BJ (cell line): ENCODE data around the gene PPP1R16B. TPM values are rescaled to one million over a fixed set of nuclear protein-coding genes. Genes with fewer than 3 reads are reported as not detected.

Source experiments
- CTCF ChIA-PET: fragments of 350-600 bp; formaldehyde crosslinking; extraction: SDS; loops from one replicate; lab custom pipeline; 2021; ENCODE audit warnings: antibody characterized with exemption, inconsistent platforms; lab: Yijun Ruan, JAX
- POLR2A ChIA-PET: fragments of 300-600 bp; sonication (Branson Sonifier 250); formaldehyde crosslinking; extraction: SDS; loops from one replicate; lab custom pipeline; 2021; ENCODE audit warnings: antibody characterized with exemption; lab: Charles Lee
- DNase-seq: peaks from one replicate; pipeline ENCODE4 v3.0.0-alpha.2; 2011; ENCODE audit warnings: low read depth
- H3K27me3 ChIP-seq: 2 replicates; pipeline ENCODE4 v1.6.0; 2011; ENCODE audit warnings: low read length; ENCODE audit not compliant: control insufficient read depth, insufficient read depth
- H3K36me3 ChIP-seq: 2 replicates; pipeline ENCODE4 v1.5.1; 2011; ENCODE audit warnings: low read length; ENCODE audit not compliant: control insufficient read depth, insufficient read depth
- H3K4me3 ChIP-seq: 2 replicates; pipeline ENCODE4 v1.5.1; 2011; ENCODE audit warnings: low read depth, mild to moderate bottlenecking, control low read depth, low read length
- polyA plus RNA-seq: library from polyadenylated mRNA; depleted of rRNA; stranded (reverse); fragments of >200 nt; gene quantifications from 2 replicates; pipeline ENCODE4 v1.2.3, GENCODE V29; 2011
- TF ChIP-seq, protein P1 (sequence below): IDR thresholded peaks from 2 replicates; pipeline ENCODE4 v1.5.1; 2011; ENCODE audit warnings: low read depth, mild to moderate bottlenecking, control low read depth, inconsistent platforms, low read length, moderate library complexity; ENCODE audit not compliant: insufficient read depth

PPP1R16B gene
- polyA plus RNA-seq, 1 experiment = not detected

DNA sequence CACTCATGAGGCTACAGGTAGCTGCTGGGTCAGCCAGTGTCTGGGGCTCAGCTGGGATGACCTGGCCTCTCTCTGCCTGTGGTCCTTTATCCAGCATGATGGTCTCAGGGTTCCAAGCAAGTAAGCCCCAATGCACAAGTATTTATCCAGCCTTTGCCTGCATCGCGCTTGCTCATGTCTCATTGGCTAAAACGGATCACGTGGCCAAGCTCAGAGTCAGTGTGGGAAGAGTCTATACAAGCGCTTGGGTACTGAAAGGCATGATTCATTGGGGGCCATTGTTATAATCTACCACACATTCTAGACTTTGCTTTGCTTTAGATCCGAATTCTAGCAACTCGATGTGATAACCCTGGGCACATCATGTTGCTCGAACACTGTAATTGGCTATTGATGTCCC, 48.3 kb downstream of the PPP1R16B start:
- CTCF ChIA-PET = interaction anchor here (1.3 kb wide), 1 partner anchor 41 kb away, joined by 3 read pairs; no protein-coding TSS in a partner anchor
- POLR2A ChIA-PET = no interaction called here

DNA sequence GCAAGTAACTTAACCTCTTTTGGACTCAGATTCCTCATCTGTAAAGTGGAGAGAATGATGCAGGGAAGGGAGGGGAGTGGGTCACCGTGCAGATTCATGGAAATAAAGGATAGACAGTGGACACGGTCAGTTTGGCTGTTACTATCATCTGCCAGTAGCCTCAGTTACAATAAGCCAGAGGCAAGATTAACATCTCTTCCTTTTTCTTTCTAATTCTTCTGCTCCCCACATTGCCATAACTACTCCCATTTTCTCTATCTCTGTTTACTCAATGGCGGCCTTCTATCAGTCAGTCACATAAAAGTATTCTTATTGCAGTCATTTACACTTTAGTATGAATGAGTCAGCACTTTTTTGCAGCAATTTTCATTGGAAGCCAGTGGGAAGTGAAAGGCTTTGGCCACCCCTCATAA, 49.2 kb downstream of the PPP1R16B start:
- H3K4me3 ChIP-seq = no peak overlapping the region
- DNase-seq = no peak
- ChIA-PET CTCF (no interaction called here), POLR2A (no interaction called here)
- TF ChIP-seq, protein P1, sequence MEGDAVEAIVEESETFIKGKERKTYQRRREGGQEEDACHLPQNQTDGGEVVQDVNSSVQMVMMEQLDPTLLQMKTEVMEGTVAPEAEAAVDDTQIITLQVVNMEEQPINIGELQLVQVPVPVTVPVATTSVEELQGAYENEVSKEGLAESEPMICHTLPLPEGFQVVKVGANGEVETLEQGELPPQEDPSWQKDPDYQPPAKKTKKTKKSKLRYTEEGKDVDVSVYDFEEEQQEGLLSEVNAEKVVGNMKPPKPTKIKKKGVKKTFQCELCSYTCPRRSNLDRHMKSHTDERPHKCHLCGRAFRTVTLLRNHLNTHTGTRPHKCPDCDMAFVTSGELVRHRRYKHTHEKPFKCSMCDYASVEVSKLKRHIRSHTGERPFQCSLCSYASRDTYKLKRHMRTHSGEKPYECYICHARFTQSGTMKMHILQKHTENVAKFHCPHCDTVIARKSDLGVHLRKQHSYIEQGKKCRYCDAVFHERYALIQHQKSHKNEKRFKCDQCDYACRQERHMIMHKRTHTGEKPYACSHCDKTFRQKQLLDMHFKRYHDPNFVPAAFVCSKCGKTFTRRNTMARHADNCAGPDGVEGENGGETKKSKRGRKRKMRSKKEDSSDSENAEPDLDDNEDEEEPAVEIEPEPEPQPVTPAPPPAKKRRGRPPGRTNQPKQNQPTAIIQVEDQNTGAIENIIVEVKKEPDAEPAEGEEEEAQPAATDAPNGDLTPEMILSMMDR = no peak
- H3K27me3 ChIP-seq = no peaks in the 10 kb centered on the region; the same call in 1 of the 2 replicates
- H3K36me3 ChIP-seq = no peaks in the 10 kb centered on the region

More for the DNA sequence above, 48.3 kb downstream of the PPP1R16B start:
- H3K4me3 ChIP-seq = no peak overlapping the region
- TF ChIP-seq, protein P1 = no peak
- no peaks in the 10 kb centered on the region; the same call in 1 of the 2 replicates for H3K27me3 ChIP-seq
- no peak for DNase-seq
- H3K36me3 ChIP-seq = no peaks in the 10 kb centered on the region

DNA sequence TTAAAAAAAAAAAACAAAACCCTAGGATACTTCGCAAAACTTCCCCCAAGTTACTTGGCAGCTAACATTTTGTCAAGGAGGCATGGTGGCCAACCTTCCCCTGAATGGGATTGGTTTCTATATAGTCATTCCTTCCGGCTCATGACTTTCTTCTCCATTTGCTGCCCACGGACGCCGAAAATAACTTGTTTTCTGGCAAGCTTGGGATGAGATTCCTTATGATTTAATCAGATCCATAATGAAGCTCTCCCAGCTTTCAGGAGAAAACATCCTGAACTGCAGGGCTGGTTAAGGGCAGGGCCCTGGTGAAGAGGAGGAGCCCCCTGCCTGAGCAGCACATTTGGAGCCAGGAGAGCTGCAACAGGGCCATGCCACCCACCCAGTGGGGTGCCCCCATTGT, 49.9 kb downstream of the PPP1R16B start:
- TF ChIP-seq, protein P1 = no peak
- ChIA-PET CTCF (interaction anchor here (0.8 kb wide), 1 partner anchor 194 kb away, joined by 3 read pairs; no protein-coding TSS in a partner anchor), POLR2A (no interaction called here)
- no peak for DNase-seq
- Histone ChIP-seq H3K36me3 (no peaks in the 10 kb centered on the region), H3K27me3 (no peaks in the 10 kb centered on the region; the same call in 1 of the 2 replicates), H3K4me3 (no peak overlapping the region)

DNA sequence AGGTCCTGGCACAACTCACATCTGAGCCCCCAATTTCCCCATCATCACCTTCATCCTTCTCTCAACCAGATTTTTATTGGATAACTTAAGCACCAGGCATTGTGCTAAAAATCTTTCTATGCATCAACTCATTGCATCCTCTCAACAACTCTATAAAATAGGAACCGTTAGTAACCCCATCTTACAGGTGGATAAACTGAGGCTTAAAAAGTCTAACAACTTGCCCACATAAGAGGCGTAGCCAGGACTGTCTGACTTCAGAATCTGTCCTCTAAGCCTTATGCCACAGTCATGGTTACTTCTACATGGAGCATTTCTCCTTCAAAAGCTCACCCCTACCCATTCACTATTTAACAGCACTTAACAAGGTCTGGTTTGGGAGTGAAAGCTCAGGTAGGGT, 51.1 kb downstream of the PPP1R16B start:
- CTCF ChIA-PET = no interaction called here
- TF ChIP-seq, protein P1 = no peak
- POLR2A ChIA-PET = interaction anchor here (0.7 kb wide), 1 partner anchor 11 kb away, joined by 4 read pairs; no protein-coding TSS in a partner anchor

DNA sequence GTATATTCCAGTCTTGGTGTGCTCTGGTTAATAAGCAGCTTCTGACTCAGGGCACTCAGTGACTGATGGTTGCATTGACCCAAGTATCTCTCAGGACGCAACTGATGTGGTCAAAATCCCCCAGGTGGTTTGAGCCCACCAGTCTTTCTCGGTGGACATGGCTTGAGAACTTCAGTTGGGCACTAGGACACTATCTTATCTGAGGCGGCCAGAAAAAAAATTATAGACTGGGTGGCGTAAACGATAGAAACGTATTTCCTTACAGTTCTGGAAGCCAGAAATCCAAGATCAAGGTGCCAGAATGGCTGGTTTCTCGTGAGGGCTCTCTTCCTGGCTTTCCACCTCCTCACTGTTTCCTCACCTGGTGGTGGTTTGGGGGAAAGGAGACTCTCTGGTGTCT, 52.2 kb downstream of the PPP1R16B start:
- no peak overlapping the region for H3K4me3 ChIP-seq
- no peak for DNase-seq
- TF ChIP-seq, protein P1 = no peak
- no peaks in the 10 kb centered on the region; the same call in 1 of the 2 replicates for H3K27me3 ChIP-seq
- ChIA-PET POLR2A (no interaction called here), CTCF (no interaction called here)
- H3K36me3 ChIP-seq = no peaks in the 10 kb centered on the region

More for the DNA sequence above, 51.1 kb downstream of the PPP1R16B start:
- no peak for DNase-seq
- Histone ChIP-seq H3K4me3 (no peak overlapping the region), H3K27me3 (no peaks in the 10 kb centered on the region; the same call in 1 of the 2 replicates), H3K36me3 (no peaks in the 10 kb centered on the region)
